Left ventricle myocardium inferior (tissue), 1 donor: ENCODE measurements around the gene NRIP1. TPM values are rescaled to one million over a fixed set of nuclear protein-coding genes. Genes with fewer than 3 reads are reported as not detected.
A peak's percentile ranks its signal among the peaks of the same experiment; 100 is the strongest.

Experiments used
- DNase-seq: peaks from one replicate; pipeline ENCODE4 v3.0.0-alpha.2; 2020
- H3K27ac ChIP-seq: fragments of 200-600 bp; replicated peaks from 2 replicates; pipeline ENCODE4 v1.8.0; 2021
- H3K27me3 ChIP-seq: fragments of 200-600 bp; 2 replicates; pipeline ENCODE4 v1.8.0; 2021; ENCODE audit warnings: low read depth
- H3K36me3 ChIP-seq: fragments of 200-600 bp; 2 replicates; pipeline ENCODE4 v1.8.0; 2021
- H3K4me1 ChIP-seq: fragments of 200-600 bp; 2 replicates; pipeline ENCODE4 v1.8.0; 2021
- H3K4me3 ChIP-seq: fragments of 200-600 bp; 2 replicates; pipeline ENCODE4 v1.8.0; 2021; ENCODE audit warnings: mild to moderate bottlenecking, moderate library complexity
- H3K9me3 ChIP-seq: fragments of 200-600 bp; replicated peaks from 2 replicates; pipeline ENCODE4 v1.8.0; 2021
- CTCF ChIP-seq: fragments of 200-600 bp; IDR thresholded peaks from 2 replicates; pipeline ENCODE4 v1.8.0; 2021; ENCODE audit warnings: antibody characterized with exemption, mild to moderate bottlenecking, borderline replicate concordance
- intact Hi-C: fragments of 100-400 bp; cut with micrococcal nuclease; formaldehyde crosslinking; loops from one replicate; pipeline ENCODE4 v1.11.0; 2022
- total RNA-seq: library from RNA; stranded (reverse); fragmentation: NEBNext Ultra II Directional; extraction: Animal tissue kit (Norgen Biotek cat#: 25700); gene quantifications from one replicate; pipeline ENCODE4 v1.2.1, GENCODE V29; 2021
- donor health status: DM: no; HTN: yes; CAD: no; lungs with severe emphysema.

Gene NRIP1
- total RNA-seq, 1 donor from 2014 or later = 16.8 TPM

- intact Hi-C loops = no loop called here
- H3K27ac ChIP-seq = no peak overlapping the region
These were observed 71.7 kb downstream of the NRIP1 start for GRCh38 chr21:14993115-14993514.

GRCh38 chr21:14991957-14992356 lies 72.8 kb downstream of the NRIP1 start:
- no peak overlapping the region for H3K27ac ChIP-seq
- no peak overlapping the region for H3K4me3 ChIP-seq
- H3K36me3 ChIP-seq = no peaks in the 10 kb centered on the region
- no peaks in the 10 kb centered on the region for H3K27me3 ChIP-seq
- TF ChIP-seq CTCF = no peak
- H3K9me3 ChIP-seq = no peaks in the 10 kb centered on the region
- peaks cover 32% of the 10 kb centered on the region for H3K4me1 ChIP-seq
- DNase-seq = no peak
- intact Hi-C loops = no loop called here

More at GRCh38 chr21:14993115-14993514, 71.7 kb downstream of the NRIP1 start:
- H3K27me3 ChIP-seq = no peaks in the 10 kb centered on the region
- no peaks in the 10 kb centered on the region for H3K36me3 ChIP-seq
- no peak for DNase-seq
- H3K9me3 ChIP-seq = no peaks in the 10 kb centered on the region
- no peak for TF ChIP-seq CTCF
- H3K4me3 ChIP-seq = no peak overlapping the region
- peaks cover 35% of the 10 kb centered on the region for H3K4me1 ChIP-seq

- no peak for TF ChIP-seq CTCF
- intact Hi-C loops = no loop called here
These were observed 75.4 kb downstream of the NRIP1 start for GRCh38 chr21:14989359-14989758.

GRCh38 chr21:14988760-14989159 lies 76.0 kb downstream of the NRIP1 start:
- peaks cover 21% of the 10 kb centered on the region for H3K4me1 ChIP-seq
- H3K27ac ChIP-seq = no peak overlapping the region
- H3K4me3 ChIP-seq = no peak overlapping the region
- H3K36me3 ChIP-seq = peaks cover 6% of the 10 kb centered on the region
- H3K9me3 ChIP-seq = no peaks in the 10 kb centered on the region
- TF ChIP-seq CTCF = no peak
- DNase-seq = no peak
- no peaks in the 10 kb centered on the region for H3K27me3 ChIP-seq
- intact Hi-C loops = no loop called here

More at GRCh38 chr21:14989359-14989758, 75.4 kb downstream of the NRIP1 start:
- Histone ChIP-seq H3K4me1 (peaks cover 21% of the 10 kb centered on the region), H3K36me3 (peaks cover under 1% of the 10 kb centered on the region), H3K27ac (no peak overlapping the region), H3K4me3 (no peak overlapping the region), H3K9me3 (no peaks in the 10 kb centered on the region), H3K27me3 (no peaks in the 10 kb centered on the region)
- DNase-seq = peak; percentile 17

- intact Hi-C loops = no loop called here
- Histone ChIP-seq H3K27me3 (no peaks in the 10 kb centered on the region), H3K4me1 (peaks cover 21% of the 10 kb centered on the region), H3K27ac (no peak overlapping the region), H3K9me3 (no peaks in the 10 kb centered on the region), H3K4me3 (no peak overlapping the region), H3K36me3 (peaks cover 9% of the 10 kb centered on the region)
- no peak for TF ChIP-seq CTCF
- DNase-seq = no peak
These were observed 77.2 kb downstream of the NRIP1 start for GRCh38 chr21:14987370-14988170.
